Stimulated activated CD8-positive, alpha-beta memory T cell treated with anti-CD3 and anti-CD28 coated beads, Interleukin-12 subunit alpha, Interleukin-12 subunit beta, amount 100 ng/mL, for 24 hours (primary cell): ENCODE results near the gene SPATA7.

Experiments used
- DNase-seq: peaks from one replicate; pipeline ENCODE4 v3.0.0-alpha.2; 2020; ENCODE audit errors: extremely low read depth

SPATA7 gene

GRCh38 chr14:88420187-88420586, 34.7 kb downstream of the SPATA7 start:
- DNase-seq = no peak

DNA sequence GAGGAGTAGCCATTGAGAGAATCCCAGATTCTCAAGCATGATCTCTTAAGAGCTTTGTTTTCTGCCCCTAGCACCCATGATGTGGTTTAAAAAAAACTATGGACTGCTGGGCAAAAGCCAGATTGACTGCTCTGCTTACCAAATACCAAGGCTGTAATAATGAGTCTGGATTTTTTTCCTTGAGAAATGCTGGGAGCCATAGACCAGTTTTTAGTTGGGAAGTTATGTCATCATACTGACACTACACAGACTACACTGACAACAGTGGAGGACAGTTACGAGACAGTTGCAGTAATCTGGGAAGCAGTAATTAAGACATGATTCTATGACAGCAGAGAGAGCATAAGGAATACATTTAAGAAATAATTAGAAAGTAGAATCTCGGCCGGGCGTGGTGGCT, 35.8 kb downstream of the SPATA7 start:
- no peak for DNase-seq

- no peak for DNase-seq
Observed at GRCh38 chr14:88422047-88422446, 36.6 kb downstream of the SPATA7 start.

- DNase-seq = no peak
Observed at GRCh38 chr14:88422919-88423650, 37.6 kb downstream of the SPATA7 start.

GRCh38 chr14:88424573-88424972, 39.1 kb downstream of the SPATA7 start:
- no peak for DNase-seq

GRCh38 chr14:88426271-88426670, 40.8 kb downstream of the SPATA7 start:
- no peak for DNase-seq

DNA sequence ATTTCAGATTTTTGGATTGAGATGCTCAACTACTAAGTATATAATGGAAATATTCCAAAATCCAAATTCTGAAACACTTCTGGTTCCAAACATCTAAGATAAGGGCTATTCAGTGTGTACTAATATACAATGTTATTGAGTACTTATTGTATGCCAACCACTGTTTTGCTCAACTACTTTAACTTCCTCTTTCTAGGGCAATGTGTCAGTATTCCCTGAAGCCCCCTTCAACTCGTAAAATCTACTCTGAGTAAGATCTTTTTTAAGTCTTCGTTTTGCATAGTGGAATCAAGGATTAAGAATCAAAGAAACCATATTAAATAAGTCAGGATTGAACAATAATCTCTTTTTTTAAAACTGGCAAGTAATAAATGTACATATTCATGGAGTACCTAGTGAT, 45.5 kb downstream of the SPATA7 start:
- DNase-seq = no peak

- no peak for DNase-seq
Observed at GRCh38 chr14:88437658-88438057, 52.2 kb downstream of the SPATA7 start.

DNA sequence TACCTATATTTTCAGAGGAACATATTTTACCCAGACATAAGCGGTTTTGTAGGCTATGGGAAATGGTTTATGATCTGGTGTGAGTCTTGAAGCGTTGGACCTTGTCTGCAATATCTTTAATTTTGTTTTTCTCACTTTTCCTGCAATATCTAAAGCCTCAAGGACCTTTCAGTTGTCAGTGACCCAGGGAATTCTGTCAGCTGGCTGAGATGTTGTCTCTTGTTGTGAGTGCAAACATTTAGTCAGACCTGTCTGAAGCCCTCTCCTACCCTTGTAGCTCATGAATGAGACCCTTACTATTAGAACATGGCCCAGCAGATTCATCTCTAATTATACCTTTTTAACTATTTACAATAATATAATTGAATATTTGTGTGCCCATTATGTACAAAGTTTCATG, 53.6 kb downstream of the SPATA7 start:
- no peak for DNase-seq

DNA sequence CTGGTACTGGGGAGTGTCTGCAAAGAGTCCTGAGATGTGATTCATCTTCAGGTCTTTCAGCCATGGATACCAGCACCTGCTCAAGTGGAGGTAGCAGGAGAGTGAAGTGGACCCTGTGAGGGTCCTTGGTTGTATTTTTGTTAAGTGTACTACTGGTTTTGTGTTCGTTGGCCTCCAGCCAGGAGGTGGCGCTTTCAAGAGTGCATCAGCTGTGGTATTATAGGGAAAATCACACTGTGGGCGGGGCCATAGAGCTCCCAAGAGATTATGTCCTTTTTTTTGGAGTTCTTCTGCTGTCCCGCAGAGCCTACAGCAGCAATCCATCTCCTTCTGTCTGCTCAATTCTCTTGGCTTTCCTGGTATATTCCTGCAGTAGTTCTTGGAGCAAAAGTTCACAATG, 66.8 kb downstream of the SPATA7 start:
- DNase-seq = no peak

DNA sequence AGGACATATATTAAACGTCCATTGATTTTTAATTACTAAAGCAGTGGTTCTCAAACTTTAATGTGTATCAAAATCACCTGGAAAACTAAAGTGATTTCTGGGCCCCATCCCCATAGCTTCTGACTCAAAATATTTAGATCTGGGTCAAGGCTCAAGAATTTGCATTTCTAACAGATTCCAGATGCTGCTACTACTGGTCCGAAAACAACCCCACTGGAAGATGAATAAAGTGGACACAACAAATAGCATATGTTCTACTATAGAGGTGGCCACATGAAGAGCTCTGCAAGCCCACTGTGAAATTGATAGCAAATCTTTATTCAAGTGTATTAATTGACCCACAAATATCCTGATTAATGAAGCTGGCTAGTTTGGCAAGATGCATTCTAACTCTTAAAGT, 69.4 kb downstream of the SPATA7 start:
- no peak for DNase-seq

DNA sequence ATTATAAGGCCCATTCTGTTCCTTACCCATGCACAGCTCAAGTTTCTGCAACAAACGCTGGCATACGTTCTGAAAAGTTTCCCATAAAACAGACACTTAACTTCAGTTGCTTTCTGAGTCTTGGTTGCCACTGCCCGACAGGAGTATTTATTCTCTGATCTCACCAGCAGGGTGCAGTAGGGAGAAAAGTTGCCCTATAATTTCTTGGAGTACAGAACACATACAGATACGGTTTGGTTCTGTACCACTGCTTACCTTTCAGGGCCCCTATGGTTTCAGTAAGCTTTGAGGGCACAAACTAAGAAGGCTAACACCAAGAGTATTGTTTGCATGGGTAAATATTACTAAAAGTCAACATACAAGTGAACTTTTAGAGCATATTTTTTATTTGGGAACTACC, 77.9 kb downstream of the SPATA7 start:
- DNase-seq = no peak

GRCh38 chr14:88468406-88468805, 82.9 kb downstream of the SPATA7 start:
- DNase-seq = no peak

DNA sequence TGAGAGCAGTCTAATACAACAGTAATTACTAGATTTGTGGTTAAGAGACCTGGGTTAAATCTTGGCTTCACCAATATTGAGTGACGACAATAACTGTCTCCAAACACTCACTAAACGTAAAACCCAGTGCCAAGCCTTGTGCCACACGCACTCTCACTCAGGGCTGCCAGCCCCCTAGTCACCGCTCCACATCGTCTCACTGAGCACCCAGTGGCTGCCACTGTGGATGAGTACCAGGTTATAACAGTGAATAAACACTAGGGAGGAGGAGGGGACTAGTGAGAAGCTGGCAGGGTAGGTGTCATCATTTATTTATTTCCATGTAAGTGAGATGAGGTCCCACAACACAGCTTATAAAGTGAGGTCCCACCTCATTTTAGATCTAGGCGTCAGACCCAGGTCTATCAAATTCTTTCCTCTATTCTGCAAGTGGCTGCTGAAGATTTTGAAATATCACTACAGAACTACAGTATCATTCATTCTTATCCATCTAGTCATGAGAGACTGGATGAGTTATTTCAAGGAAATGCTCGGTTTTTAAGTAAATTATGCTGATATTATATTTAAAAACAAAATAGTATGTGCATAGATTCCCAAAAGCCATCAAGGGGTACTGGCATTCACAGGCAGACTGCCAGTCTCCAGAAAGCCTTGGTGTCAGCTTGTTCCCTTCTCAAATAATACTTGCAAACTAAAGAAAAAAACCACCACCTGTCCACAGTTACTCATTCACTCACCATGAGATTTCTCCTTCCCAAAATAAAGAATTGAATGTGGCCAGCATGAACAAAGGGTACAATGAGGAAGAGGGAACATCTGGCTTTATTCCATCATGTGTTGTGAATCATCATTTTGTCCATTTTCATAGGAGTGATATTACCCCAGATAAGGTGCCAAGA, 85.3 kb downstream of the SPATA7 start:
- no peak for DNase-seq

GRCh38 chr14:88473791-88474190, 88.3 kb downstream of the SPATA7 start:
- no peak for DNase-seq

GRCh38 chr14:88476214-88476774, 90.8 kb downstream of the SPATA7 start:
- no peak for DNase-seq

DNA sequence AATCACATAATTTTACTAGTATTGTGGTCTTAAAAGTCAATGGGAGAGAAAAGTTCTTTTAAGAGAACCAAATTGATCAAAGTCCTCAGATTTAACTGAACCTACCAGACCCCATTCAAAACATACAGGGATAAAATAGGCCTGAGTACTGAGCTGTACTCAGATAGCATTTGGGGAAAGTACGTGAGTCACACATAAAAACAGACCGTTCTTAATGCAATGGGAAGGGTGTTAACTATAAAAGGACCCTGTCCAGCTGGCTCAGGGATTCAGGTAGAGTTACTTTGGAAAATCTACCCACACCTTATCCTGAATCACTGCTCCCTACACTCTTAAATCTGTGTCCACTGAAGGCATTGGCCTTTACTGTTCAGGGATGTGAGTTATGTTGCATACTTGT, 91.4 kb downstream of the SPATA7 start:
- no peak for DNase-seq

GRCh38 chr14:88477513-88478250, 92.2 kb downstream of the SPATA7 start:
- DNase-seq = no peak

- no peak for DNase-seq
Observed at GRCh38 chr14:88478931-88479330, 93.5 kb downstream of the SPATA7 start.

- DNase-seq = no peak
Observed at GRCh38 chr14:88479574-88479987, 94.1 kb downstream of the SPATA7 start.

DNA sequence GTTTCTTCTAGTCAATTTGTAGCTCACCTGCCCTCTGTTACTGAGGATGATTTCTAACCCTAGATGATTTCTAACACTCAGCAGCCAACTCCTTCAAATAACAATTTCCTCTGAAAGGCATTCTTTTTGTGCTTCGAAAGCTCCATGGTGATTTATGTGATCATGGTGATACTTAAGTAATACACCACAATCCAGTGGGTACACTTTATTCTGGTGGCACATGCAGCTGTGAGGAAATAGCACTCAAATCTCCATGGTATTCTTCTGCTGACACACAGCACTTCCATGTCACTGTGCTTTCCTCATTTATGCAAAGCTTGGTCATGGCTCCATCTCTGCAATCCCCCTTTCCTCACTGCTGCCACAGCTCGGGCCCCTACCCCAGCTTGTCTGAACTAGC, 95.6 kb downstream of the SPATA7 start:
- no peak for DNase-seq

GRCh38 chr14:88481794-88482193, 96.3 kb downstream of the SPATA7 start:
- no peak for DNase-seq
